Measurements from ENCODE around the gene CNN2. TPM values are rescaled to one million over a fixed set of nuclear protein-coding genes. Genes with fewer than 3 reads are reported as not detected.

Gene CNN2
- polyA plus RNA-seq, 2 of the 4 experiments (the other 2 are of a cell fraction), result 31.7 to 99.3 TPM

- TF ChIP-seq, protein P1, sequence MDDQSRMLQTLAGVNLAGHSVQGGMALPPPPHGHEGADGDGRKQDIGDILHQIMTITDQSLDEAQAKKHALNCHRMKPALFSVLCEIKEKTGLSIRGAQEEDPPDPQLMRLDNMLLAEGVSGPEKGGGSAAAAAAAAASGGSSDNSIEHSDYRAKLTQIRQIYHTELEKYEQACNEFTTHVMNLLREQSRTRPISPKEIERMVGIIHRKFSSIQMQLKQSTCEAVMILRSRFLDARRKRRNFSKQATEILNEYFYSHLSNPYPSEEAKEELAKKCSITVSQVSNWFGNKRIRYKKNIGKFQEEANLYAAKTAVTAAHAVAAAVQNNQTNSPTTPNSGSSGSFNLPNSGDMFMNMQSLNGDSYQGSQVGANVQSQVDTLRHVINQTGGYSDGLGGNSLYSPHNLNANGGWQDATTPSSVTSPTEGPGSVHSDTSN (IDR thresholded peaks at IDR 0.05), result no peak
- TF ChIP-seq MAX (IDR thresholded peaks at IDR 0.05) (no peak), RFX5 (IDR thresholded peaks at IDR 0.05) (no peak), POLR2AphosphoS2 (conservative IDR thresholded peaks at IDR 0.05; ENCODE audit: low read length) (no peak)
These were observed 35.6 kb downstream of the CNN2 start (continued) for GRCh38 chr19:1061987-1062386.

DNA sequence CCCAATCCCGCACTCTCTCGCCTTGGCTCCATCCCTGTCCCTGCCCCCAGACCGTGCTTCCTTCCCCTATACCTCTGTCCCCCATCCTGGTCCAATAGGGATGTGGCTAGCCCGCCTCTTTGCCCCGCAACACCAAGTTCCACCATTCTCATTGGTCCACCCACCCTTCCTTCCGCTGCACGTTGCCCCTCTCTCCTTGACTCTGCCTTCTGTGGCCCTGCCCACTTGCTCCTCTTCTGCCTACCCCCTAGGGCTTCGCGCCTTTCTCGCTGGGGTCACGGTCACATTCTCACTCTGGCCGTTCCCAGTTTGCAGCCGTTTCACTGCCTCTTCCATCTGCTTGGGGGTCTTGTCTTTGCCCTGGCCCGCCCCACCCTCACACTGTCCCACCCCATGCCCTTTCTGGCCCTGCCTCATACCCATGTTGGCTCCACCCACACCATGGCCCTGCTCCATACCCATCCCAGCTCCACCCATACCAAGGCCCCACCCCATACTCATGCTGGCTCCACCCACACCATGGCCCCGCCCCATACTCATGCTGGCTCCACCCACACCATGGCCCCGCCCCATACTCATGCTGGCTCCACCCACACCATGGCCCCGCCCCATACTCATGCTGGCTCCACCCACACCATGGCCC is 36.1 kb downstream of the CNN2 start:
- TF ChIP-seq EHF (CRISPR knock-in tag; IDR thresholded peaks at IDR 0.05), result no peak
- TF ChIP-seq CTCF (IDR thresholded peaks at IDR 0.05), result no peak
- no peak for TF ChIP-seq TP53 (CRISPR knock-in tag; IDR thresholded peaks at IDR 0.05)
- TF ChIP-seq CBX8 (IDR thresholded peaks at IDR 0.05), result no peak
- TF ChIP-seq, protein P2, sequence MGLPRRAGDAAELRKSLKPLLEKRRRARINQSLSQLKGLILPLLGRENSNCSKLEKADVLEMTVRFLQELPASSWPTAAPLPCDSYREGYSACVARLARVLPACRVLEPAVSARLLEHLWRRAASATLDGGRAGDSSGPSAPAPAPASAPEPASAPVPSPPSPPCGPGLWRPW (IDR thresholded peaks at IDR 0.05), result no peak
- no peak for TF ChIP-seq ZC3H11A (IDR thresholded peaks at IDR 0.05)
- no peak for TF ChIP-seq RNF2 (IDR thresholded peaks at IDR 0.05; ENCODE audit: borderline replicate concordance, low read depth)
- TF ChIP-seq CEBPB (IDR thresholded peaks at IDR 0.05), result no peak
- no peak for TF ChIP-seq JUN (IDR thresholded peaks at IDR 0.05)
- TF ChIP-seq CBX2 (IDR thresholded peaks at IDR 0.05; ENCODE audit: borderline replicate concordance, low read depth), result no peak
- TF ChIP-seq HEYL (CRISPR knock-in tag; IDR thresholded peaks at IDR 0.05), result no peak
- no peak for TF ChIP-seq FOXS1 (CRISPR knock-in tag; IDR thresholded peaks at IDR 0.05)
- TF ChIP-seq KDM1A (IDR thresholded peaks at IDR 0.05; ENCODE audit: low read depth), result no peak
- no peak for TF ChIP-seq RAD21 (conservative IDR thresholded peaks at IDR 0.05 in 1 of 2, IDR thresholded peaks at IDR 0.05 in 1 of 2)
- TF ChIP-seq, protein P1 (IDR thresholded peaks at IDR 0.05), result no peak
- TF ChIP-seq POLR2AphosphoS2 (conservative IDR thresholded peaks at IDR 0.05; ENCODE audit: low read length), result no peak
- TF ChIP-seq FOSB (CRISPR knock-in tag; IDR thresholded peaks at IDR 0.05), result no peak
- Histone ChIP-seq H3K4me2 (no peak overlapping the region), H3K4me1 (peaks cover 31% of the 10 kb centered on the region), H3K9me3 (no peaks in the 10 kb centered on the region), H3K27ac (no peak overlapping the region), H3K4me3 (no peak overlapping the region)
- no peak for ATAC-seq
- ChIA-PET POLR2A (no interaction called here), CTCF (no interaction called here)
- 84% methylated on average over 14 of the region's 17 CpGs for WGBS (ENCODE audit: missing lambda C conversion rate)
- DNase-seq (ENCODE audit: low read depth in 1 of 2, low spot score in 1 of 2), result no peak
- FAIRE-seq, result no peak
